Type B pancreatic cell (in vitro differentiated cells): Measurements from ENCODE around the gene FYCO1. TPM values are rescaled to one million over a fixed set of nuclear protein-coding genes. Genes with fewer than 3 reads are reported as not detected.

Source experiments
- DNase-seq: peaks from one replicate; pipeline ENCODE4 v3.0.0; 2021; ENCODE audit warnings: mixed read lengths; ENCODE audit not compliant: unreplicated experiment; ENCODE audit errors: extremely low spot score
- H3K27ac Mint-ChIP-seq: 2 replicates; pipeline ENCODE4 v1.8.0; 2021; ENCODE audit warnings: mild to moderate bottlenecking, mixed read lengths
- H3K27me3 Mint-ChIP-seq: 2 replicates; pipeline ENCODE4 v1.8.0; 2021; ENCODE audit warnings: mixed read lengths
- H3K36me3 Mint-ChIP-seq: 2 replicates; pipeline ENCODE4 v1.8.0; 2021; ENCODE audit warnings: mixed read lengths
- H3K4me1 Mint-ChIP-seq: one replicate; pipeline ENCODE4 v1.8.0; 2021; ENCODE audit warnings: mixed read lengths; ENCODE audit not compliant: unreplicated experiment
- H3K4me3 Mint-ChIP-seq: 2 replicates; pipeline ENCODE4 v1.8.0; 2021; ENCODE audit warnings: mild to moderate bottlenecking, mixed read lengths
- H3K9me3 Mint-ChIP-seq: 2 replicates; pipeline ENCODE4 v1.8.0; 2021; ENCODE audit warnings: mixed read lengths
- CTCF ChIP-seq: fragments of 200-600 bp; sonication (generic); conservative IDR thresholded peaks from 2 replicates; pipeline ENCODE4 v1.5.0; 2021; ENCODE audit warnings: antibody characterized with exemption, mild to moderate bottlenecking
- total RNA-seq: library from RNA; stranded (reverse); gene quantifications from 2 replicates; pipeline ENCODE4 v1.2.1, GENCODE V29; 2021; ENCODE audit warnings: low replicate concordance

Gene FYCO1
- total RNA-seq, 1 donor from 2014 or later, result 15.2 TPM

GRCh38 chr3:45868213-45868612 is 127.4 kb downstream of the FYCO1 start:
- no peak for TF ChIP-seq CTCF
- no peak for DNase-seq
- Mint-ChIP-seq H3K27me3 (peaks cover 14% of the 10 kb centered on the region), H3K9me3 (peaks cover 5% of the 10 kb centered on the region), H3K4me3 (no peak overlapping the region), H3K36me3 (no peaks in the 10 kb centered on the region), H3K4me1 (no peaks in the 10 kb centered on the region), H3K27ac (no peak overlapping the region)

Other genes with a start within 250 kb of the FYCO1 start
- gene SLC6A20, start 199.3 kb downstream of the FYCO1 start, total RNA-seq, result 1.5 and 3.2 TPM in 2 replicates
- 26.6 and 36.0 TPM in 2 replicates for gene LZTFL1, start 153.7 kb downstream of the FYCO1 start, total RNA-seq
- gene CCR9, start 109.3 kb downstream of the FYCO1 start, total RNA-seq, result not detected in 2 replicates
- not detected in 2 replicates for gene CXCR6, start 52.4 kb downstream of the FYCO1 start, total RNA-seq
- 3.6 and 13.9 TPM in 2 replicates for gene XCR1, start 31.7 kb upstream of the FYCO1 start, total RNA-seq
- gene CCR1, start 212.5 kb upstream of the FYCO1 start, total RNA-seq, result 0.98 and 1.3 TPM in 2 replicates
- 0.14 TPM in 1 of 2 replicates, not detected in the other for gene CCR3, start 246.6 kb upstream of the FYCO1 start, total RNA-seq